GM19328 (cell line): ENCODE data around the gene ADGRB3.

ENCODE experiments used
- ATAC-seq: cut with Tn5 transposase; IDR thresholded peaks from one replicate; pipeline ENCODE4 v1.9.1; 2021; ENCODE audit warnings: mild to moderate bottlenecking, moderate library complexity; ENCODE audit not compliant: unreplicated experiment

Gene ADGRB3

DNA sequence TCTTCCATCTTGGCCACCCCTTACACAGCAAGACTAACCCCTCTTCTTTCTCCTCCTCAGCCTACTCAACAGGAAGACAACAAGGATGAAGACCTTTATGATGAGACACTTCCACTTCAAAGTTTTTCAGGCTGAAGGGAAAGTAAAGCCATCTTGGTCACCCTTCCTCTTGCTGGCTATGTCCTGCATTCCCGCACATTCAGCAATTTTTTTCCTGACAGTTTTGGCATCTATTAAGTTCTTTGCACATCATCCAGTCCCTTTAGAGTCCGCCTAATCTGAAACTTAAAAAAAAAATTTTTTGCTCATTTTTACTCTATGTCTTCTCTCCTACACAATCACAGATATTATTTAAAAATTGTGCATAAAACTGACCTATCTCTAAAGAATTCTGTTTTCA lies 668.3 kb downstream of the ADGRB3 start:
- no peak for ATAC-seq

- ATAC-seq: no peak
Observed at GRCh38 chr6:69305456-69305855, 670.4 kb downstream of the ADGRB3 start.

DNA sequence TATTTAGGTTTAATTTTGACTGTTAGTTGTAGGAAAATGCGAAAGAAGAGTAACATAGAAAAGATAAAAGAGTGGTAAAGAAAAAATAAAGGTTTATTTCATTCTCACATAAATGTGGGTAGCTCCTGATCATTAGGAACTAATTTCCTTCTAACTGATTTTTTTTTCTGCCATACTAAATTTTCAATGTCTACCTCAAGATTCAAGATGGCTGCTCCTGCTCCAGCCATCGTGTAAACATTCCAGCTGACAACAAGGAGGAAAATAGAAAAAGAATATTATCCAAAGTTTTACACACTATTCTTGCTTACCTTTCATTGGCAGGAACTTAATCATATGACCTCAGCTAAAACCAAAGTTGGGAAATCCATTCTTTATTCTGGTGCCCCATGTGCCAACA lies 673.5 kb downstream of the ADGRB3 start:
- ATAC-seq: no peak

DNA sequence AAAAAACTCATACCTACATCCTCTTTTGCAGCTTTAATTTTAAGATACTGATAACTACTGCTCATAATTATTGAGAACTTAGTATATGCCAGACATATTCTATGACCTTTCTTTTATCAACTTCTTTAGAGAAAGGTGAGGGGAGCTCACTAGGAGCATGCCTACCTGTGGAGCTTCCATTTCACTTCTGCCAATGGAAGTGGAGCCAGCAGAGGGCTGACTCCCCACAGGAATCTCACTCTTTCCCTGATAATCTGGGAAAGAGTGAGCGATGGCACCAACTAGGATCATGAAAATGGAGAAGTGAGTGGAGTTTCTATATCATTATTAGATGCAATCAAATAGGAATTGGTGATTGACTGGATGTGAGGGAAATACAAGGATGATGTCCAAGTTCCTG lies 676.8 kb downstream of the ADGRB3 start:
- ATAC-seq: no peak

GRCh38 chr6:69314001-69314400 lies 678.9 kb downstream of the ADGRB3 start:
- no peak for ATAC-seq

DNA sequence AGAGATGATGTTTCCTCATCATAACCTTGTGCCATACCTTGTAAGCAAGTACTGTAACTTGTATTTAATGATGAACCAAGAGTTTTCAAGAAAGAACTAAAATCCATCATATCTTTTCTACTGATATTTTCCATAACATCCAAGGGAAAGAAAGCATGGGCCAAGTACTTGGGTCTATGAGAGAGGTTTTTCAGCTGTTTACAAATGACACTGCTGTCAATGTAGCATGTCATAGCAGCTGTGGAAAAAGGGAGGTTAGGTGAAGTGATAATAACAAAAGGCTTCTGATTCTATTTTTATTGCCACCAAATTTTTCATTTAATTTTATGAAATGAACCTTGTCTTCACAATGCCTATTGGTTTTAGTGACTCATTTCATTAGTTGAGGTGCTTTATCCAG lies 679.4 kb downstream of the ADGRB3 start:
- no peak for ATAC-seq

DNA sequence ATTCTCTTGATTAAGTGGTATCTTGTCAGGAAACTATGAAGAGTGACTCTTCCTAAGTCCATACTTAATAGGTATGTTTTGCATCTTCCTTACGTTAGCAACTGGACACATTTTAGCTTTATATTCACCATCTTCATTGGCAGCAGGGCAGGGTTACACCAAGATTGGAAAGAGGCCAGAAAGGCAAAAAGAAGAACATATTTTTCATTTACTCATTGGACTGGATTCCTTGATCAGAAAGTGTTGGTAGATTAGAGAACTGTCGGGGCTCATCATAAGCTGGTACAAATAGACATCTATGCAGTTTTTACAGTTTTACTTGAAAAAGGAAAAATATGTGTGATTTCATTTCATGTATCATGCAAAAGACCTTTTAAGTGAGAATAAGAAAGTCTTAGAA lies 696.8 kb downstream of the ADGRB3 start:
- ATAC-seq: no peak

GRCh38 chr6:69337311-69337710 lies 702.2 kb downstream of the ADGRB3 start:
- ATAC-seq: no peak

DNA sequence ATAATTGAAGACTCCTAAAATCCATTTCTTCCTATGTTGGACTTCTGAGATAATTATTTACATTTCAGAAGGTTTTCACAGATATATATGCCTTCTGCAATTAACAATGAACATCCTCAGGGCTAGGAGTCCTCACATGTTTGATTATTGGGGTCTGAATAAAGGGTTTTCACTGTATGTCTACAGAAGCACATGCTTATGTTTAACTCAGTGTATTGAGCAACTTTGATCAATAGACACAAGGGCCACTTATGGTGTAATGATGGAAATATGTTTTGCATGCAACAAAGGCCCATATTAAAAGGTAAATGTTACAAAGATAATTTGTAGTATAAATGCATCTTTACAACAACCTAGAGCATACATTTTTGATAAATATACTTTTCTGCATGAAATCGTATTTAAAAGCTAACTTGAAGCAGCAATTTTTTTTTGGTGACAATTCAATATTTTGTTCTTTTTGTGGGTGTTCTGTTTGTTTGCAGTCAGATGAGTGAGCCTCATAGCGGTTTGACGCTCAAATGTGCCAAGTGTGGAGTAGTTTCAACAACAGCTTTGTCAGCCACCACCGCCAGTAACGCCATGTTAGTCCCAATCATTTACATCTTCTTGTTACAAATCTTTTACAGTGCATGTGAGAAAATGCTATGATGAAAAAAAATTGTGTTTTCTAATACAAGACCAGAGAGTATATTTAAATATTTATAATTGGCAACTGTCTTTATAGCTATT lies 703.5 kb downstream of the ADGRB3 start:
- no peak for ATAC-seq

DNA sequence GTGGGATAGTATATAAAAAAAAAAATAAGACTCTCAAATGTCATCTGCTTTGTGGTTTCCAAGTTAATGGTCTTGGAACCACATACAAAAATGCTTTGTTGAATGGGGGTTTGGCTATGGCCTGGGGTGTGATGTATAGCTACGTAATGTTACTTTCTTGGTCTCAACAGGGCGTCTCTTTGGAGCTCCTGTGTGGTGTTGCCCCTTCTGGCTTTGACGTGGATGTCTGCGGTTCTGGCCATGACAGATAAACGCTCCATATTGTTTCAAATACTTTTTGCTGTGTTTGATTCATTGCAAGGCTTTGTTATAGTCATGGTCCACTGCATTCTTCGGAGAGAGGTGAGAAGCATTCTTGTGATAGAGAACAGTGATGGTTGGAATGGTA lies 704.1 kb downstream of the ADGRB3 start:
- no peak for ATAC-seq

DNA sequence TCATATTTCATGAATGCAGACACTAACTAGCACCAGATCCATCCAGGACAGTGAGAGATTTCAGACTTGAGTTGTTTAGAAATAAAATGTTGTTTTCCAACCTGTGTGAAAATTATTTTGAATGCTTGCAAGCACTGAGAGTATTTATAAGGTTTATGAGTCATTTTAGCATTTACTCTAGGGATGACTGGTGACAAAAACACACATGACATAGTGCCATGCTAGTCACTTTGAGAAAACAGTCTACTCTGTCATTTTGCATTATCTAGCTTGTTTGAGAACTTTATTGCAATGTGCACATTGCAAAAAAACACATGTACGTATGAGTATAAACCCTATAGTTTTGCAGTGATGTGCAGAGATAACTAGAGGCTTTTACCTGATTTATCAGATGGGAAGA lies 705.1 kb downstream of the ADGRB3 start:
- ATAC-seq: no peak

DNA sequence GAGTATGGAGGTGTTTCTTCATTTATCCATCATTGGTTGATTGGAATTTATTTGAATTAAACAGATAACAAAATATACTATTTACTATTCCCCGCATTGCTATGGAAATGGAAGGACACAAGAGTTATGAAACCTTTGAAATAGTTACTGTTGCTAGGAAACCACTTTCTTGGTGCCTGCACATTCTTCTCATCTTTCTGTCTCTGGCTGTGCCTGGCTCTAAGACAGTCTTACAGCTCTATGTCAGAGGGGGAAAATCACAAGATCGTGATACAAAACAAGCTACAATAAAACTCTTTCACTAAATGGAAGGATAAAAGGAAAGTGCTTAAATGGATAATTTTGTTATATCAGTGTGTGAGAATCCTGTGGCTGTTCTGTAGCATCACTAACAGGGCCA lies 708.8 kb downstream of the ADGRB3 start:
- no peak for ATAC-seq

DNA sequence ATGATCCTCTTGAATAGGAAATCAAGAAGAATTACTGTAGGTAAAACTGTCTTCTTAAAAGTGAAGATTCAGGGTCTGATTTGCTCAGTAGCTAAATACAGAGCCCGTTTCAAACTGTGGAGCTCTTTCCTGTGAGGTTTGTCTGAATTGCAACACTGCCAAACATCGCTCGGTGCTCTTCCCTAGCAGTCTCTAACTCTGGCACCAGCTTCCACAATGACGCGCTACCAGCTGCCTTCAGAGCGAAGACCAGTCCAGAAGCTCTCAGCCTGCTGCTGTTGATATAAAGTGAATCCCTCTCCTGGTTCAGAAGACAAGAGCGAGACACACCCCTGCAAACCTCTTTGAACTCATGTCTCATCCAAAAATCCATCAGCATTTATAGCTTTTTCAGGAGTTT lies 714.7 kb downstream of the ADGRB3 start:
- no peak for ATAC-seq

- ATAC-seq: no peak
Observed at GRCh38 chr6:69362209-69362608, 727.1 kb downstream of the ADGRB3 start.

DNA sequence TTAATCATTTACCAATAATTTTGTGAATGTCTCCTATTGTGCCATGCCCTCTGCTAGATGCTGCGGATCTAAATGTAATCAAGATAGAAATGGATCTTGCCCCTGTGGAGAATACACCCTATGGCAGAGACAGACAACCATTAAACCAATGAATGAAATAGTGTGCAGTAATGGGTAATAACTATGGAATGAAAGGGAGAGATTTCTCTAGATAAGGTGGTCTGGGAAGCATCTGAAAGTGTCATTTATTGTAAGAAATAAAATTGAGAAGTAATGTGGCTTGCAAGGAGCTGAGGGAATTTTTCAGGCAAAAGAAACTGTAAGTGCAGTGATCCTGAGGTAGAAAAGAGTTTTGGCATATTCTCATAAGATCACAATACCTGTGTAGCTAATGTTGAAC lies 731.7 kb downstream of the ADGRB3 start:
- ATAC-seq: no peak

- ATAC-seq: no peak
Observed at GRCh38 chr6:69368613-69369012, 733.5 kb downstream of the ADGRB3 start.

- ATAC-seq: no peak
Observed at GRCh38 chr6:69370763-69371162, 735.7 kb downstream of the ADGRB3 start.

DNA sequence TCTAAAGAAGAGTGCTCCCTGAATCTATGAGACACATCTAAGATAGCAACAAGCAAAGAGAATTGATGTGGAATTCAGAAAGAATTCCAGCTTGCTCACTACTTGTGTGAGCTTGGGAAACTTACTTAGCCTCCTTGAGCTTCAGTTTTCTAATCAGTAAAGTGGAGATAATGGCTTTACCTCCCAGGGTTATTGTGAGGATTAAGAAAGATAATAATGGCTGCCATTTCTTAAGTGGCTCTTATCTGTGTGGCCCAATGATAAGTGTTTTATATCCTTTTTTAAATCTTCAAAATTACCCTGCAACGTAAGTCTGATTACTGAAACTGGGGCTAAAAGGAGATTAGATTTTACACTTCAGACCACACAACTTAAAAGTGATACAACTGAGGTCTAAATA lies 743.2 kb downstream of the ADGRB3 start:
- ATAC-seq: no peak

DNA sequence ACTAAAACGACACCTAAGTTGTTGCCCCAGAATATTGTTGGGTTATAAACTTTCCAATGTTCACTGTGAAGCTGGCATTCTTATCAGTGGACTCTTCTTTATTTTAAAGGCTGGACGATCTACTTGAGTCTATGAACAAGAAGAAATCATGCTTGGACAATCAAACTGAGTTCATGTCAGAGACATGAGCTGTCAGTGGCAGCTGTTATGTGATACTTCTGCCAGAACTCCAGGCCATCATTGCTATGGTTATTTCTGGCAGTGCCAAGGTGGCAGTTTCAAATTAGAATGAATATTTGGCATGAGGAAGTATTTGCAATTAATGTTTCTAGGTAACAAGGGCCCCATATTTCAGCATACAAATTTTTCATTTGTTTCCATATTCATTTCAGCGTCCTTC lies 744.4 kb downstream of the ADGRB3 start:
- ATAC-seq: no peak

DNA sequence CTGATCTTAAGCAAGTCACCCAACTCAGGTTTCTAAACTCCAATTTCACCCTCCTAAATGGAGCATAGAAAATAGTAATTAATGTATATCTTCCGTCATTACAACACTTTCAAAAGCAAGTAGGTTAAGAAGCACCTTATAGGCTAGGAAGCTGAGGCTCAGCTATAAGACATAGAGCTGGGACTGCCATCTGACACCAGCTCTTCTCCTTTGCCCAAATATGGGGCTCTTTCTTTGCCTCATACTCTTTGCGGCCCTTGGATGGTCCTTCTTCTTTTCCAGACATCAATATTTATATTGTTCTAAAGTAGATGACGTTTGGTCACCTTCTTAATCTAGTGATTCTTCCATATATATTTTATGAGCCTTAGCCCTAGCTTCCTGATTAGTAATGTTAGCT lies 748.5 kb downstream of the ADGRB3 start:
- ATAC-seq: no peak

- no peak for ATAC-seq
Observed at GRCh38 chr6:69386426-69386825, 751.3 kb downstream of the ADGRB3 start.

DNA sequence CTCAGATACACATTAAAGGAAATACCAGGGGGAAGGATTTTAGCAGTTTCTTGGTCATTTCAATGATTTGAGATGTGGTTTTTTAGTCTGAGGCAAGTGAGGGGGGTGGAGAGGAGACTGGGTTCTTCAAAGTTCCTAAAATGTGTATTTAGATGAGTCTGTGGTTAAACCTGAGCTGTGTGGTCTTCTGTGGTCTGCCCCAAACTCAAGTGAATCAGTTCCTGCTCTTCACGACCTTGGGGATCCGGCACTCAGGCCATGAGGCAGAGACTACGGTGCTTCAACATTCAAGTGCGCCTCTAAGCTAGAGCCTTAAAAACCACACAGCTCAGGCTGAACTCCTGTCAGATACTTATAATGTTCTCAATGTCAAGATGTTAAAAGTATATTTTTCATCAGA lies 755.0 kb downstream of the ADGRB3 start:
- ATAC-seq: no peak

- ATAC-seq: no peak
Observed at GRCh38 chr6:69391106-69391505, 756.0 kb downstream of the ADGRB3 start.
